B cell (primary cell): ENCODE data around the gene MYOM3.

Source experiments
- CTCF ChIP-seq: fragments of 200-600 bp; IDR thresholded peaks from one replicate; pipeline ENCODE4 v1.8.0; 2022; ENCODE audit warnings: antibody characterized with exemption, mild to moderate bottlenecking
- EZH2 ChIP-seq: IDR thresholded peaks from 2 replicates; pipeline ENCODE4 v1.6.1; 2012; ENCODE audit warnings: borderline replicate concordance, low read depth, mild to moderate bottlenecking, moderate library complexity, low read length; ENCODE audit not compliant: insufficient read depth, poor library complexity, severe bottlenecking

GRCh38 chr1:24091971-24092482 lies 19.9 kb downstream of the MYOM3 start:
- TF ChIP-seq CTCF (no peak), EZH2 (no peak)
